Neural cell (in vitro differentiated cells): ENCODE results near the gene LGSN.

Source experiments
- CTCF ChIP-seq: fragments of 450-650 bp; IDR thresholded peaks from 2 replicates; pipeline ENCODE4 v1.5.1; 2014; ENCODE audit warnings: antibody characterized with exemption, mild to moderate bottlenecking, moderate library complexity; ENCODE audit not compliant: poor library complexity, severe bottlenecking
- EP300 ChIP-seq: fragments of 450-650 bp; conservative IDR thresholded peaks from 2 replicates; pipeline ENCODE4 v1.6.1; 2014; ENCODE audit warnings: antibody characterized with exemption, mild to moderate bottlenecking, moderate library complexity; ENCODE audit not compliant: poor library complexity, severe bottlenecking
- EZH2 ChIP-seq: fragments of 200-600, 300-800 bp; shearing (Covaris generic), sonication (generic); IDR thresholded peaks from 2 replicates; pipeline ENCODE4 v1.6.1; 2014; ENCODE audit warnings: antibody characterized with exemption, low read length, borderline replicate concordance, mild to moderate bottlenecking; ENCODE audit not compliant: insufficient read depth, poor library complexity, severe bottlenecking
- MXI1 ChIP-seq: fragments of 450-650 bp; conservative IDR thresholded peaks from 2 replicates; pipeline ENCODE4 v1.6.1; 2014; ENCODE audit warnings: antibody characterized with exemption, mild to moderate bottlenecking; ENCODE audit not compliant: poor library complexity, severe bottlenecking
- POLR2AphosphoS5 ChIP-seq: IDR thresholded peaks from 2 replicates; pipeline ENCODE4 v1.6.1; 2012

- TF ChIP-seq CTCF (no peak), EZH2 (no peak), EP300 (no peak), MXI1 (no peak), POLR2AphosphoS5 (no peak)
Measured at GRCh38 chr6:63321821-63322220, 2.0 kb upstream of the LGSN start.
